ENCODE measurements around the gene GNLY.

The GNLY gene

GRCh38 chr2:85684806-85685205 is 9.4 kb upstream of the GNLY start:
- DNase-seq (ENCODE audit: low spot score): no peak

GRCh38 chr2:85690932-85691331 is 3.2 kb upstream of the GNLY start:
- no peak for DNase-seq (ENCODE audit: low spot score)

GRCh38 chr2:85692039-85692645 is 2.0 kb upstream of the GNLY start:
- DNase-seq (ENCODE audit: low spot score): no peak

- no peak for DNase-seq (ENCODE audit: low spot score)
Observed at GRCh38 chr2:85695121-85695520, 963 bp downstream of the GNLY start.

- DNase-seq (ENCODE audit: low spot score): no peak
Observed at GRCh38 chr2:85695691-85696668, 1.8 kb downstream of the GNLY start.

- DNase-seq (ENCODE audit: low spot score): no peak
Observed at GRCh38 chr2:85697096-85697495, 2.9 kb downstream of the GNLY start.

- no peak for DNase-seq (ENCODE audit: low spot score)
Observed at GRCh38 chr2:85697716-85698115, 3.6 kb downstream of the GNLY start.

GRCh38 chr2:85698184-85698879 is 4.2 kb downstream of the GNLY start:
- DNase-seq (ENCODE audit: low spot score): no peak

- no peak for DNase-seq (ENCODE audit: low spot score)
Observed at GRCh38 chr2:85698880-85699254, 4.7 kb downstream of the GNLY start.

GRCh38 chr2:85699325-85699724 is 5.2 kb downstream of the GNLY start:
- DNase-seq (ENCODE audit: low spot score): no peak

- DNase-seq (ENCODE audit: low spot score): no peak
Observed at GRCh38 chr2:85702172-85702571, 8.0 kb downstream of the GNLY start.

- DNase-seq (ENCODE audit: low spot score): no peak
Observed at GRCh38 chr2:85702800-85703199, 8.6 kb downstream of the GNLY start.

GRCh38 chr2:85703329-85703728 is 9.2 kb downstream of the GNLY start:
- DNase-seq (ENCODE audit: low spot score): no peak

GRCh38 chr2:85704038-85704437 is 9.9 kb downstream of the GNLY start:
- no peak for DNase-seq (ENCODE audit: low spot score)

- no peak for DNase-seq (ENCODE audit: low spot score)
Observed at GRCh38 chr2:85704800-85705679, 10.9 kb downstream of the GNLY start.

GRCh38 chr2:85705680-85706039 is 11.5 kb downstream of the GNLY start:
- no peak for DNase-seq (ENCODE audit: low spot score)

GRCh38 chr2:85706063-85706462 is 11.9 kb downstream of the GNLY start:
- no peak for DNase-seq (ENCODE audit: low spot score)

GRCh38 chr2:85706599-85707296 is 12.6 kb downstream of the GNLY start:
- DNase-seq (ENCODE audit: low spot score): no peak

GRCh38 chr2:85707304-85707703 is 13.1 kb downstream of the GNLY start:
- peak; percentile 82 for DNase-seq (ENCODE audit: low spot score)

- DNase-seq (ENCODE audit: low spot score): no peak
Observed at GRCh38 chr2:85708641-85709040, 14.5 kb downstream of the GNLY start.

- no peak for DNase-seq (ENCODE audit: low spot score)
Observed at GRCh38 chr2:85709401-85709811, 15.2 kb downstream of the GNLY start.
